HEK293 (cell line): ENCODE data around the gene CIAO2B.

Experiments
- CTCF ChIA-PET: fragments of 350-600 bp; formaldehyde crosslinking; extraction: SDS; loops from one replicate; lab custom pipeline; 2021; ENCODE audit warnings: antibody characterized with exemption; lab: Yijun Ruan, JAX
- POLR2A ChIA-PET: fragments of 300-600 bp; formaldehyde crosslinking; extraction: SDS; loops from one replicate; lab custom pipeline; 2020; ENCODE audit warnings: antibody characterized with exemption, inconsistent platforms; lab: Yijun Ruan, JAX
- H3K27ac ChIP-seq: fragments of 200-500 bp; sonication (Bioruptor generic); 2 replicates; pipeline ENCODE4 v1.5.1; 2014; ENCODE audit warnings: low read depth, low read length, control low read depth, inconsistent platforms; ENCODE audit errors: extremely low read depth
- H3K36me3 ChIP-seq, 2 experiments: fragments of 200-500 bp in 1 of 2; sonication (Bioruptor generic) in 1 of 2; 1 replicate in 1 of 2; 2 replicates in 1 of 2; pipeline ENCODE4 v1.5.1; 2014 to 2017; ENCODE audit warnings: inconsistent platforms in 2 of 2, low read length in 2 of 2; ENCODE audit not compliant: control insufficient read depth in 2 of 2, insufficient read depth in 1 of 2
- H3K4me1 ChIP-seq: fragments of 200-500 bp; sonication (Bioruptor generic); 2 replicates; pipeline ENCODE4 v1.5.1; 2014; ENCODE audit warnings: mild to moderate bottlenecking, low read length, inconsistent platforms; ENCODE audit not compliant: control insufficient read depth, insufficient read depth
- H3K4me3 ChIP-seq: 2 replicates; pipeline ENCODE4 v1.5.1; 2011; ENCODE audit warnings: low read depth, mild to moderate bottlenecking, control low read depth, low read length, moderate library complexity
- H3K9me3 ChIP-seq: fragments of 200-500 bp; sonication (Bioruptor generic); 2 replicates; pipeline ENCODE4 v1.5.1; 2014; ENCODE audit warnings: low read depth, low read length, inconsistent platforms; ENCODE audit not compliant: control insufficient read depth, insufficient read depth
- AEBP2 ChIP-seq: fragments of 450-650 bp; formaldehyde crosslinking; IDR thresholded peaks from 2 replicates; pipeline ENCODE4 v1.5.1; 2016; ENCODE audit warnings: missing biosample characterization, missing genetic modification characterization, borderline replicate concordance
- PRDM10 ChIP-seq: fragments of 450-650 bp; formaldehyde crosslinking; IDR thresholded peaks from 2 replicates; pipeline ENCODE4 v1.5.1; 2016; ENCODE audit warnings: missing biosample characterization, missing genetic modification characterization
- REST ChIP-seq: fragments of 450-650 bp; formaldehyde crosslinking; IDR thresholded peaks from 2 replicates; pipeline ENCODE4 v1.5.1; 2016; ENCODE audit warnings: missing biosample characterization, missing genetic modification characterization
- SETDB1 ChIP-seq: IDR thresholded peaks from one replicate; pipeline ENCODE4 v1.6.1; 2017; ENCODE audit warnings: mild to moderate bottlenecking, low read length, moderate library complexity, mixed read lengths; ENCODE audit not compliant: insufficient read length
- ZBTB44 ChIP-seq: fragments of 450-650 bp; IDR thresholded peaks from 2 replicates; pipeline ENCODE4 v1.5.1; 2018; ENCODE audit warnings: missing biosample characterization, mild to moderate bottlenecking, missing genetic modification characterization
- ZBTB8A ChIP-seq: fragments of 450-650 bp; formaldehyde crosslinking; IDR thresholded peaks from 2 replicates; pipeline ENCODE4 v1.5.1; 2016; ENCODE audit warnings: missing biosample characterization, missing genetic modification characterization
- ZNF138 ChIP-seq: fragments of 450-650 bp; formaldehyde crosslinking; IDR thresholded peaks from 2 replicates; pipeline ENCODE4 v1.5.1; 2016; ENCODE audit warnings: missing biosample characterization, missing genetic modification characterization, borderline replicate concordance
- ZNF155 ChIP-seq: fragments of 450-650 bp; formaldehyde crosslinking; IDR thresholded peaks from 2 replicates; pipeline ENCODE4 v1.5.1; 2016; ENCODE audit warnings: missing biosample characterization, missing genetic modification characterization
- ZNF184 ChIP-seq: fragments of 450-650 bp; IDR thresholded peaks from 2 replicates; pipeline ENCODE4 v1.5.1; 2018; ENCODE audit warnings: missing biosample characterization, mild to moderate bottlenecking, missing genetic modification characterization
- ZNF221 ChIP-seq: fragments of 450-650 bp; formaldehyde crosslinking; IDR thresholded peaks from 2 replicates; pipeline ENCODE4 v1.5.1; 2017; ENCODE audit warnings: missing biosample characterization, missing genetic modification characterization, borderline replicate concordance
- ZNF366 ChIP-seq: fragments of 450-650 bp; formaldehyde crosslinking; conservative IDR thresholded peaks from 2 replicates; pipeline ENCODE4 v1.5.1; 2016; ENCODE audit warnings: missing biosample characterization, missing genetic modification characterization
- ZNF433 ChIP-seq: fragments of 450-650 bp; formaldehyde crosslinking; IDR thresholded peaks from 2 replicates; pipeline ENCODE4 v1.5.1; 2016; ENCODE audit warnings: missing biosample characterization, missing genetic modification characterization, low read depth
- ZNF510 ChIP-seq: fragments of 450-650 bp; formaldehyde crosslinking; IDR thresholded peaks from 2 replicates; pipeline ENCODE4 v1.5.1; 2018; ENCODE audit warnings: mild to moderate bottlenecking, missing genetic modification characterization, missing biosample characterization; ENCODE audit not compliant: insufficient replicate concordance
- ZNF561 ChIP-seq: fragments of 450-650 bp; IDR thresholded peaks from 2 replicates; pipeline ENCODE4 v1.5.1; 2018; ENCODE audit warnings: missing biosample characterization, missing genetic modification characterization, borderline replicate concordance
- ZNF654 ChIP-seq: fragments of 450-650 bp; formaldehyde crosslinking; IDR thresholded peaks from 2 replicates; pipeline ENCODE4 v1.5.1; 2016; ENCODE audit warnings: low read depth, missing biosample characterization, missing genetic modification characterization
- ZNF660 ChIP-seq: fragments of 450-650 bp; IDR thresholded peaks from 2 replicates; pipeline ENCODE4 v1.5.1; 2018; ENCODE audit warnings: missing biosample characterization, mild to moderate bottlenecking, missing genetic modification characterization
- ZNF792 ChIP-seq: fragments of 450-650 bp; formaldehyde crosslinking; IDR thresholded peaks from 2 replicates; pipeline ENCODE4 v1.5.1; 2016; ENCODE audit warnings: missing biosample characterization, missing genetic modification characterization
- TF ChIP-seq, protein P1 (sequence below): fragments of 450-650 bp; formaldehyde crosslinking; IDR thresholded peaks from 2 replicates; pipeline ENCODE4 v1.5.1; 2016; ENCODE audit warnings: missing biosample characterization, missing genetic modification characterization

The CIAO2B gene

GRCh38 chr16:66947302-66948065 is 13.3 kb upstream of the CIAO2B start:
- ChIA-PET CTCF (interaction anchor here (0.6 to 1.3 kb wide), 8 partner anchors 12 to 660 kb away, joined by 3 to 6 read pairs (median 4); partner anchors contain the start of genes CES3 and CIAO2B), POLR2A (no interaction called here)
- Histone ChIP-seq H3K4me3 (no peak overlapping the region), H3K36me3 (peaks cover 0 to 15% of the 10 kb centered on the region in 2 experiments; a peak in 1 of 3 replicates), H3K4me1 (no peaks in the 10 kb centered on the region), H3K27ac (no peak overlapping the region), H3K9me3 (no peaks in the 10 kb centered on the region)
- no peak for TF ChIP-seq ZNF155 (tag by site-specific recombination)
- TF ChIP-seq ZNF366: peak; percentile 60
- TF ChIP-seq ZNF433 (tag by site-specific recombination): no peak
- TF ChIP-seq PRDM10: peak; percentile 83
- peak; percentile 74 for TF ChIP-seq ZNF654 (tag by site-specific recombination)
- TF ChIP-seq SETDB1: no peak
- no peak for TF ChIP-seq ZNF138
- TF ChIP-seq ZNF561: no peak
- TF ChIP-seq ZNF660 (tag by site-specific recombination): peak; percentile 27; the same call in 1 of the 2 replicates
- TF ChIP-seq, protein P1, sequence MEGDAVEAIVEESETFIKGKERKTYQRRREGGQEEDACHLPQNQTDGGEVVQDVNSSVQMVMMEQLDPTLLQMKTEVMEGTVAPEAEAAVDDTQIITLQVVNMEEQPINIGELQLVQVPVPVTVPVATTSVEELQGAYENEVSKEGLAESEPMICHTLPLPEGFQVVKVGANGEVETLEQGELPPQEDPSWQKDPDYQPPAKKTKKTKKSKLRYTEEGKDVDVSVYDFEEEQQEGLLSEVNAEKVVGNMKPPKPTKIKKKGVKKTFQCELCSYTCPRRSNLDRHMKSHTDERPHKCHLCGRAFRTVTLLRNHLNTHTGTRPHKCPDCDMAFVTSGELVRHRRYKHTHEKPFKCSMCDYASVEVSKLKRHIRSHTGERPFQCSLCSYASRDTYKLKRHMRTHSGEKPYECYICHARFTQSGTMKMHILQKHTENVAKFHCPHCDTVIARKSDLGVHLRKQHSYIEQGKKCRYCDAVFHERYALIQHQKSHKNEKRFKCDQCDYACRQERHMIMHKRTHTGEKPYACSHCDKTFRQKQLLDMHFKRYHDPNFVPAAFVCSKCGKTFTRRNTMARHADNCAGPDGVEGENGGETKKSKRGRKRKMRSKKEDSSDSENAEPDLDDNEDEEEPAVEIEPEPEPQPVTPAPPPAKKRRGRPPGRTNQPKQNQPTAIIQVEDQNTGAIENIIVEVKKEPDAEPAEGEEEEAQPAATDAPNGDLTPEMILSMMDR: peak; percentile 62
- TF ChIP-seq ZNF792 (tag by site-specific recombination): peak; percentile 94; the same call in 1 of the 2 replicates

GRCh38 chr16:66946974-66947301 is 12.7 kb upstream of the CIAO2B start:
- no peaks in the 10 kb centered on the region for H3K4me1 ChIP-seq
- POLR2A ChIA-PET: no interaction called here
- CTCF ChIA-PET: interaction anchor here (0.7 to 1.3 kb wide), 8 partner anchors 11 to 481 kb away, joined by 3 to 6 read pairs (median 4); partner anchors contain the start of gene CES3

More at GRCh38 chr16:66946974-66947301, 12.7 kb upstream of the CIAO2B start:
- TF ChIP-seq ZNF221 (tag by site-specific recombination): no peak
- TF ChIP-seq ZBTB44 (tag by site-specific recombination): no peak
- no peak for TF ChIP-seq ZNF660 (tag by site-specific recombination)
- no peak for TF ChIP-seq ZBTB8A
- TF ChIP-seq ZNF510 (tag by site-specific recombination): no peak
- TF ChIP-seq AEBP2 (tag by site-specific recombination): no peak
- no peak for TF ChIP-seq ZNF184 (tag by site-specific recombination)
- TF ChIP-seq REST (tag by site-specific recombination): no peak
- Histone ChIP-seq H3K36me3 (peaks cover 0 to 20% of the 10 kb centered on the region in 2 experiments; a peak in 1 of 3 replicates), H3K27ac (no peak overlapping the region), H3K9me3 (no peaks in the 10 kb centered on the region), H3K4me3 (no peak overlapping the region)
